ENCODE data around the gene IL11. TPM values are rescaled to one million over a fixed set of nuclear protein-coding genes. Genes with fewer than 3 reads are reported as not detected.

The IL11 gene
- total and polyA plus RNA-seq, 2 of the 13 experiments (the other 11 are each of a cell fraction or from before 2014, with no cell fraction given): 2.5 to 2.9 TPM

DNA sequence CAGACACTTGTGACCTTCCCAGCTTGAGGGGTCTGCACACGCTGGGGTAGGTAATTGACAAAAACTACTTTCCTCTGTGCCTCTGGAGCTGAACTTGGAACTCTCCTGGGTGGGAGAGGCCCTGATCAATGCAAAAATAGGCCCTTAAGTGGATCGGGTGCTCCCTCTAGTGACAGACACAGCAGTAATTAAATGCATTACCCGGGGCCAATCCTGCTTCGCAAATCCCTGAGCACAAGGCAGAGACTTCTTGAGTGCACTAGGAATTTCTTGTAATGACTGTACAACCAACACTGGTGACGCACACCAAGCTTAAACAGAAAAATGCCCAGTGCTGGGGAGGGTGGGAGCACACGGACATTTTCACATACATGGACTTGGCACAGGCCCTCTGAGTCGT, 47.9 kb upstream of the IL11 start (continued):
- TF ChIP-seq TFE3 (CRISPR knock-in tag; IDR thresholded peaks at IDR 0.05) (no peak), ELF1 (CRISPR knock-in tag; IDR thresholded peaks at IDR 0.05) (peak; percentile 32; the same call in 1 of the 2 replicates), IKZF4 (CRISPR knock-in tag; IDR thresholded peaks at IDR 0.05; ENCODE audit: borderline replicate concordance, low read depth, not compliant biosample characterization) (no peak), XRCC5 (optimal IDR thresholded peaks at IDR 0.05; ENCODE audit: low read length) (peak; percentile 22), KDM3A (CRISPR knock-in tag; IDR thresholded peaks at IDR 0.05; ENCODE audit: low read depth) (0 out of 2 replicates have a peak, but pooled peaks have one; percentile 53), ZNF205 (CRISPR knock-in tag; IDR thresholded peaks at IDR 0.05) (no peak), MLLT10 (CRISPR knock-in tag; IDR thresholded peaks at IDR 0.05) (no peak), ZNF446 (CRISPR knock-in tag; IDR thresholded peaks at IDR 0.05) (no peak), SOX6 (IDR thresholded peaks at IDR 0.05) (no peak), SOX6 (CRISPR knock-in tag; IDR thresholded peaks at IDR 0.05) (no peak), ZSCAN20 (CRISPR knock-in tag; IDR thresholded peaks at IDR 0.05; ENCODE audit: borderline replicate concordance) (no peak), MBD4 (IDR thresholded peaks at IDR 0.05; ENCODE audit: borderline replicate concordance, low read length) (no peak), ZNF280B (CRISPR knock-in tag; IDR thresholded peaks at IDR 0.05; ENCODE audit: borderline replicate concordance) (no peak), ZNF382 (CRISPR knock-in tag; IDR thresholded peaks at IDR 0.05; ENCODE audit: borderline replicate concordance) (no peak), ZNF350 (CRISPR knock-in tag; IDR thresholded peaks at IDR 0.05; ENCODE audit: borderline replicate concordance, low read depth) (no peak), ZNF513 (CRISPR knock-in tag; conservative IDR thresholded peaks at IDR 0.05) (no peak), MAF1 (CRISPR knock-in tag; IDR thresholded peaks at IDR 0.05; ENCODE audit: borderline replicate concordance) (no peak), BCL3 (CRISPR knock-in tag; IDR thresholded peaks at IDR 0.05) (no peak; the same call in 1 of the 2 replicates), NRL (CRISPR knock-in tag; IDR thresholded peaks at IDR 0.05; ENCODE audit: borderline replicate concordance) (no peak), ZNF331 (CRISPR knock-in tag; IDR thresholded peaks at IDR 0.05) (0 out of 2 replicates have a peak, but pooled peaks have one; percentile 18), TSC22D2 (CRISPR knock-in tag; IDR thresholded peaks at IDR 0.05; ENCODE audit: borderline replicate concordance) (peak; percentile 55; the same call in 1 of the 2 replicates), YEATS2 (CRISPR knock-in tag; IDR thresholded peaks at IDR 0.05; ENCODE audit: borderline replicate concordance) (0 out of 2 replicates have a peak, but pooled peaks have one; percentile 11), REL (CRISPR knock-in tag; conservative IDR thresholded peaks at IDR 0.05) (no peak)
- TF ChIP-seq, protein P1, sequence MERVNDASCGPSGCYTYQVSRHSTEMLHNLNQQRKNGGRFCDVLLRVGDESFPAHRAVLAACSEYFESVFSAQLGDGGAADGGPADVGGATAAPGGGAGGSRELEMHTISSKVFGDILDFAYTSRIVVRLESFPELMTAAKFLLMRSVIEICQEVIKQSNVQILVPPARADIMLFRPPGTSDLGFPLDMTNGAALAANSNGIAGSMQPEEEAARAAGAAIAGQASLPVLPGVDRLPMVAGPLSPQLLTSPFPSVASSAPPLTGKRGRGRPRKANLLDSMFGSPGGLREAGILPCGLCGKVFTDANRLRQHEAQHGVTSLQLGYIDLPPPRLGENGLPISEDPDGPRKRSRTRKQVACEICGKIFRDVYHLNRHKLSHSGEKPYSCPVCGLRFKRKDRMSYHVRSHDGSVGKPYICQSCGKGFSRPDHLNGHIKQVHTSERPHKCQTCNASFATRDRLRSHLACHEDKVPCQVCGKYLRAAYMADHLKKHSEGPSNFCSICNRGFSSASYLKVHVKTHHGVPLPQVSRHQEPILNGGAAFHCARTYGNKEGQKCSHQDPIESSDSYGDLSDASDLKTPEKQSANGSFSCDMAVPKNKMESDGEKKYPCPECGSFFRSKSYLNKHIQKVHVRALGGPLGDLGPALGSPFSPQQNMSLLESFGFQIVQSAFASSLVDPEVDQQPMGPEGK (CRISPR knock-in tag; IDR thresholded peaks at IDR 0.05): 0 out of 2 replicates have a peak, but pooled peaks have one; percentile 23
